ENCODE data around the gene SECISBP2.

DNA sequence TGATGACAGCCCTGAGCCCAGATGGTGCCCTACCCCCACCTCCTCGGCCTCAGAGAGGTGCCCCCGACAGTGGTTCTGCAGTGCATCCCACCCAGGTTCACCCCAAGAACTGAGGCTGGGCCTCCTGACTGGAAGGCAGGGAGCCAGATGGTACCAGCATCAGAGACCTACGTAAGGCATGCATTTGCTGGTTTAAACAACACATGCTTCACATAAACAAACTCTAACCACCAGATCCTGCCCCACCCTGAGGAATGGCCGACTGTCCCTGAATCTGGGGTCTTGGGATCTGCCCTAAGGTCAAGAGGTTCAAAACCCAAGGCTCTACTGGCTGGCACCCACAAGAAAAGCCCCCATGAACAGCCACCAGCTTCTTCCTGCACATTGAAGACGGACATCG, 73.3 kb downstream of the SECISBP2 start:
- TF ChIP-seq CTCF (conservative IDR thresholded peaks at IDR 0.05 in 1 of 2, IDR thresholded peaks at IDR 0.05 in 1 of 2; ENCODE audit: extremely low read depth in 1 of 2, insufficient read depth in 1 of 2, low read depth in 1 of 2, low read length in 2 of 2): no peak
- TF ChIP-seq EZH2 (IDR thresholded peaks at IDR 0.05; ENCODE audit: borderline replicate concordance, low read length): no peak
